NCI-H526 (cell line): Measurements from ENCODE around the gene KLK6.

ENCODE experiments used
- DNase-seq, 2 experiments: peaks; one replicate each; lab custom pipeline; 2025; lab: John Stamatoyannopoulos, UW

The KLK6 gene

GRCh38 chr19:50969413-50969760, at the start of gene KLK6:
Gene KLK6, minus strand, starts transcription at chr19:50969591. Its CDS starts 1,487 bp downstream, at chr19:50968104.
- DNase-seq: peak in 1 of 2 experiments; percentile 18

- DNase-seq: peak in 1 of 2 experiments; percentile 39
Measured at GRCh38 chr19:51018745-51019543, 49.6 kb upstream of the KLK6 start.

- DNase-seq: peak; percentile 38 to 81
Measured at GRCh38 chr19:51016798-51017683, 47.6 kb upstream of the KLK6 start.

GRCh38 chr19:51015691-51016267, 46.4 kb upstream of the KLK6 start:
- DNase-seq: no peak

GRCh38 chr19:51014242-51014641, 44.9 kb upstream of the KLK6 start:
- no peak for DNase-seq

- no peak for DNase-seq
Measured at GRCh38 chr19:51012661-51013190, 43.3 kb upstream of the KLK6 start.

- no peak for DNase-seq
Measured at GRCh38 chr19:51010066-51010795, 40.8 kb upstream of the KLK6 start.

- no peak for DNase-seq
Measured at GRCh38 chr19:51009061-51009891, 39.9 kb upstream of the KLK6 start.

- no peak for DNase-seq
Measured at GRCh38 chr19:51007488-51007887, 38.1 kb upstream of the KLK6 start.

- no peak for DNase-seq
Measured at GRCh38 chr19:51006406-51006805, 37.0 kb upstream of the KLK6 start.

- no peak for DNase-seq
Measured at GRCh38 chr19:51005248-51005647, 35.9 kb upstream of the KLK6 start.

GRCh38 chr19:51003316-51003715, 33.9 kb upstream of the KLK6 start:
- no peak for DNase-seq

GRCh38 chr19:51002542-51003311, 33.3 kb upstream of the KLK6 start:
- DNase-seq: peak in 1 of 2 experiments; percentile 68

- DNase-seq: no peak
Measured at GRCh38 chr19:51002089-51002532, 32.7 kb upstream of the KLK6 start.

- DNase-seq: no peak
Measured at GRCh38 chr19:51001515-51001914, 32.1 kb upstream of the KLK6 start, which contains the start of gene KLK8. Gene KLK8, minus strand, starts transcription at chr19:51001604. Its CDS starts 437 bp downstream, at chr19:51001167.

- DNase-seq: peak in 1 of 2 experiments; percentile 17
Measured at GRCh38 chr19:51000981-51001380, 31.6 kb upstream of the KLK6 start.

GRCh38 chr19:51000426-51000825, 31.0 kb upstream of the KLK6 start:
- no peak for DNase-seq

GRCh38 chr19:50998686-50999085, 29.3 kb upstream of the KLK6 start:
- no peak for DNase-seq

GRCh38 chr19:50998061-50998460, 28.7 kb upstream of the KLK6 start:
- DNase-seq: no peak

GRCh38 chr19:50994129-50994528, 24.7 kb upstream of the KLK6 start:
- peak in 1 of 2 experiments; percentile 21 for DNase-seq
